Measurements from ENCODE around the gene RSPH9. TPM values are rescaled to one million over a fixed set of nuclear protein-coding genes. Genes with fewer than 3 reads are reported as not detected.

Gene RSPH9
- total RNA-seq, 1 experiment from 2014 or later, result not detected

DNA sequence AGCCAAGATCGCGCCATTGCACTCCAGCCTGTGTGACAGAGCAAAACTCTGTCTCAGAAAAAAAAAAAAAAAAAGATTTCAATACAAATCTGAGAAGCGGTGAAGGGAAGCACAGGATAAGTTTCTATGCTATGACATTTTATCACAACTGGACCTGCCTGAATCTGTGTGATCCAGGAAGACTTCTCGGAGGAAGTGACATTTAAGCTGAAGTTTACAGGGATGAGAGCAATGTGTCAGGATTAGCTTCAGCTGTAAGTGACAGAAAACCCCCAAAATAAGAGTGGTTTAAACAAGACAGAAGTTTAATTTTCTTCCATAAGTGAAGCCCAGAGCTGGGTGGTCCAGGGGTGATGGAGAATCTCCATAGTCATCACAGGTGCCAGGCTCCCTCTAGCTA is 76.2 kb downstream of the RSPH9 start:
- no peak for DNase-seq
- Histone ChIP-seq H3K27me3 (ENCODE audit: low read length) (no peaks in the 10 kb centered on the region), H3K36me3 (ENCODE audit: low read depth, low read length) (no peaks in the 10 kb centered on the region), H3K27ac (ENCODE audit: low read length) (no peak overlapping the region), H3K9me3 (ENCODE audit: low read length) (no peaks in the 10 kb centered on the region), H3K9ac (ENCODE audit: low read length) (no peak overlapping the region), H3K4me2 (ENCODE audit: low read length) (no peak overlapping the region), H4K20me1 (ENCODE audit: low read length) (no peaks in the 10 kb centered on the region), H3K4me3 (ENCODE audit: low read length) (no peak overlapping the region), H3K79me2 (ENCODE audit: low read length) (no peaks in the 10 kb centered on the region), H3K4me1 (ENCODE audit: insufficient read depth, low read length) (peaks cover 24% of the 10 kb centered on the region), H3K9me2 (replicated peaks; ENCODE audit: low read length) (no peaks in the 10 kb centered on the region), H2AFZ (ENCODE audit: low read length) (no peak overlapping the region), H3F3A (ENCODE audit: low read length, unreplicated experiment) (no peaks in the 10 kb centered on the region)
- no peak for ATAC-seq
- intact Hi-C loops (cut with micrococcal nuclease), result loop anchor here (10.0 kb wide), 2 partner anchors 54 to 56 kb away; partner anchors contain the start of gene VEGFA
- ChIA-PET CTCF (no interaction called here), POLR2A (ENCODE audit: unreplicated experiment) (no interaction called here)
- no peak for TF ChIP-seq EZH2 (IDR thresholded peaks at IDR 0.05; ENCODE audit: low read length, unreplicated experiment)
- TF ChIP-seq, protein P1, sequence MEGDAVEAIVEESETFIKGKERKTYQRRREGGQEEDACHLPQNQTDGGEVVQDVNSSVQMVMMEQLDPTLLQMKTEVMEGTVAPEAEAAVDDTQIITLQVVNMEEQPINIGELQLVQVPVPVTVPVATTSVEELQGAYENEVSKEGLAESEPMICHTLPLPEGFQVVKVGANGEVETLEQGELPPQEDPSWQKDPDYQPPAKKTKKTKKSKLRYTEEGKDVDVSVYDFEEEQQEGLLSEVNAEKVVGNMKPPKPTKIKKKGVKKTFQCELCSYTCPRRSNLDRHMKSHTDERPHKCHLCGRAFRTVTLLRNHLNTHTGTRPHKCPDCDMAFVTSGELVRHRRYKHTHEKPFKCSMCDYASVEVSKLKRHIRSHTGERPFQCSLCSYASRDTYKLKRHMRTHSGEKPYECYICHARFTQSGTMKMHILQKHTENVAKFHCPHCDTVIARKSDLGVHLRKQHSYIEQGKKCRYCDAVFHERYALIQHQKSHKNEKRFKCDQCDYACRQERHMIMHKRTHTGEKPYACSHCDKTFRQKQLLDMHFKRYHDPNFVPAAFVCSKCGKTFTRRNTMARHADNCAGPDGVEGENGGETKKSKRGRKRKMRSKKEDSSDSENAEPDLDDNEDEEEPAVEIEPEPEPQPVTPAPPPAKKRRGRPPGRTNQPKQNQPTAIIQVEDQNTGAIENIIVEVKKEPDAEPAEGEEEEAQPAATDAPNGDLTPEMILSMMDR (conservative IDR thresholded peaks at IDR 0.05; ENCODE audit: low read depth, low read length), result no peak
- no peak for TF ChIP-seq EZH2phosphoT487 (IDR thresholded peaks at IDR 0.05; ENCODE audit: borderline replicate concordance, low read length)
- BruUV-seq (replicated peaks), result no TSS peak

Other genes with a start within 250 kb of the RSPH9 start
- gene ABCC10, start 217.5 kb upstream of the RSPH9 start, total RNA-seq (2014; rRNA removed), result 23.1 and 40.5 TPM in 2 replicates
- gene DLK2, start 189.5 kb upstream of the RSPH9 start, total RNA-seq (2014; rRNA removed), result 1.4 and 4.4 TPM in 2 replicates
- gene TJAP1, start 167.5 kb upstream of the RSPH9 start, total RNA-seq (2014; rRNA removed), result 28.5 and 40.0 TPM in 2 replicates
- gene LRRC73, start 134.7 kb upstream of the RSPH9 start, total RNA-seq (2014; rRNA removed), result 0.22 and 0.75 TPM in 2 replicates
- gene YIPF3, start 128.1 kb upstream of the RSPH9 start, total RNA-seq (2014; rRNA removed), result 89.7 and 93.9 TPM in 2 replicates
- gene POLR1C, start 127.9 kb upstream of the RSPH9 start, total RNA-seq (2014; rRNA removed), result 61.4 and 69.7 TPM in 2 replicates
- gene XPO5, start 69.0 kb upstream of the RSPH9 start, total RNA-seq (2014; rRNA removed), result 42.3 and 50.6 TPM in 2 replicates
- 8.2 and 12.1 TPM in 2 replicates for gene POLH, start 68.9 kb upstream of the RSPH9 start, total RNA-seq (2014; rRNA removed)
- gene GTPBP2, start 15.8 kb upstream of the RSPH9 start, total RNA-seq (2014; rRNA removed), result 38.1 and 47.6 TPM in 2 replicates
- 25.1 and 40.9 TPM in 2 replicates for gene MAD2L1BP, start 9.2 kb upstream of the RSPH9 start, total RNA-seq (2014; rRNA removed)
- 91.5 and 105 TPM in 2 replicates for gene MRPS18A, start 42.8 kb downstream of the RSPH9 start, total RNA-seq (2014; rRNA removed)
- 146 and 190 TPM in 2 replicates for gene VEGFA, start 125.2 kb downstream of the RSPH9 start, total RNA-seq (2014; rRNA removed)

Data from PC-3 (cell line).